HG02571 (cell line): ENCODE data around the gene CHIT1.

Experiments used
- ATAC-seq: cut with Tn5 transposase; IDR thresholded peaks from one replicate; pipeline ENCODE4 v1.9.1; 2021; ENCODE audit warnings: mild to moderate bottlenecking, moderate library complexity; ENCODE audit not compliant: unreplicated experiment

Gene CHIT1

DNA sequence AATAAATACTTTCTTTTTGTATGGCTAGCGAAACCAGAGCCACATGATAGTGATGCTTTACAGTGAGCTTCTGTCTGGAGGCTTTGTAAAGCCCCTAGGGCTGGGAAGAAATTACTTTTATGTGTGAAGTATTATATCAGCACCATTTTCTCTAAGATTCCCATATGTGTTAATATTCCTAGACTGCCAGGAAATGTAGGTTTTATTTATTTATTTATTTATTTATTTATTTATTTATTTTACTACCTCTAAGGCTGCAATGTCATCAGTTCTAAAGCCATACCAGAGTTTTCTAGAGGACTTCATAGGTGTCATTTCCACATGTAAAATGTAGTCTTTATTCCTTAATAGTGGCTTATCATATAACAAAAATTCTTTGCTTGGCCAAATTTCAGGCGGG lies 38.5 kb downstream of the CHIT1 start:
- no peak for ATAC-seq

DNA sequence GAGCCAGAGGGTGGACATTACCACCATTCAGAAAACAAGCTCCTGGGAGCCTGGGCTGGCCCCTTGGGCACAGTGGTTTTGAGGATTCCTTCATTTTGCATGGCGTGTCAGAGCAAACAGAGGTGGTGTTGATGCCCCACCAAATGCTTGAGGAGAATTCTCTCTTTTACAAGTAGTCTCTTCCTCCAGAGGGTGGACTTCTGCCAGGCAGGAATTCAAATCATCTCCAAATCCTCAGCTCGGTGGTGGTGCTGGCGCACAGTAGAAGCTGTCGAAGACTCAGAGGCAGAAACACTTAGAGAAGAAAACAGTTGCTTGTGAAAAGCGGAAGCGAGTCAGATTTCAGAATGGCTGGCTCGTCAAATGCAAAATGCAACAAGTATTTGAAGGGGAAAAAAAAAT lies 39.5 kb downstream of the CHIT1 start:
- ATAC-seq: no peak

DNA sequence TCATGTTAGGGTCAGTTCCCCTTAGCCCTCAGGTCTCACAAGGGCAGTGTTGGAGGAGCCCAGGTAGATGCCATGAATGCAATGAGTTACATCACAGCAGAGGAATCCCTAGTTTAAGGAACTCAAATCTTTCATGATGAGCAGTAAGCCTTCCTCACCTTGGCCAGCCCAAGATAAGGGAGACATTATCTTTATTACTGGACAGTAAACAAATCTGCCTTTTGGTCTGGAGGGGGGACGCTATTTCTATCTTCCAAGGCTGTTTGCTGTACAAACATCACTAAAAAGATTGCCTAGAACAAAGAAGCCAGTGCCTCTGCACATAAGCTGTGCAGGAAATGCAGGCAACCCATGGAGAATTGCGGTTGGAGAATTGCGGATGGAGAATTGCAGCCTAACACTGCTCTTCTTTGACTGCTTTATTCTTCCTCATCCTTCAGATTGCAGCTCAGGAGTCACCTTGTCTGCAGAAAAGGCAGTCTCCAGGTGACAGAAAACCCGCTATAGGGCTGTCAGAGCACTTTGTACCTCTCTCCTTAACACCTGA lies 40.7 kb downstream of the CHIT1 start:
- ATAC-seq: no peak

GRCh38 chr1:203187689-203188264 lies 41.7 kb downstream of the CHIT1 start:
- ATAC-seq: no peak

DNA sequence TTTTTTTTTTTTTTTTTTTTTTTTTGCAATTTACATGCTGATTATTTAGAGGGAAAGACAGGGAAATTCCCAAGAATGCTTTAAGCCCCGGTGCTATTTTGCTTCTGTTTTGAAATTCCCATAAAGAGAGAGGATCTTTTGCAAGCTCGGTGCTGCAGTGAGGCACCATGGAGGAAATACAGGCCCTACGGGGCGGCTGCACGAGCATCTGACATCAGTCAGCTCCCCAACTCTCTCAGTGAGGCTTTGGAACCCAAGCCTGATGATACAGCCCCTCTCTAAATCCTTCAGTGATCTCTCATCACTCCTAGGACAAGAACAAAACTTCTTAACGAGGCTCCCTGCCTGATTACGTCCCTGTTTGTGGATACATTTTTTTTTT lies 42.2 kb downstream of the CHIT1 start:
- ATAC-seq: no peak

GRCh38 chr1:203186446-203187303 lies 42.8 kb downstream of the CHIT1 start, which contains the start of gene CHI3L1:
Gene CHI3L1, minus strand, starts transcription at chr1:203186704. Its CDS starts 81 bp downstream, at chr1:203186623.
- no peak for ATAC-seq

DNA sequence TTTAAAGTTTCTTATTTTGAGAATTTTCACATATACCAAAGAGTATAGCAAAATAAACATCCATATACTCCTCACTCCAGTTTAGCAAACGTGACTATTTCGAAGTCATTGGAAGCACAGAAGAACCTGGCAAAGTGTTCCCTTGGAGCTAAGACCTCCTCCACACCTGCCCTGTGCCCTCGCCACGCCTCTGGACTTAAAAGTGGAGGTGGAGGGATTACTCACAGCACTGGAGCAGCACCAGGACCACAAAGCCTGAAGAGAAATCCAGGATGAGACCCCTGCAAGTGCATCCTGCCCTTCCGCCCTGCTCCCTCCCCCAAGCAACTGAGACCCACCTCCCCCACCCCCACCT lies 43.4 kb downstream of the CHIT1 start:
- ATAC-seq: no peak

DNA sequence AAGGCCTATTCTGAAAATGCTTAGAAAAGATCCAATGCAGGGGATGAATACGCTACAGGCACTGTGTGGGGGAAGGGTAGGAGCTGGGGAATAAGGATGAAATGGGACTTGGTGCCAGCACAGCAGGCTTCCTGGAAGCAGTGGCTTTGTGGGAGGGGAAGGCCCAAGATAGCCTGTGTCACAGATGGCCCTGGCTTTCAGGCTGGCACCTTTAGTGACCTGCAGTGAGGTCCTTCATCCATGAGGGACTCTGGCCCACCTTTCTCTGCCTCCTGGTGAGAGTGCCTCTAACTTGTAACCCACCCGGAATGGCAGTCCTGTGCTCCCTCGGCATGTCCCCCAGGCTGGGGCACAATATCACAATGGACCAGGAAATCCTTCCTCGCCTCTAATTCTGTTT lies 43.9 kb downstream of the CHIT1 start:
- no peak for ATAC-seq

DNA sequence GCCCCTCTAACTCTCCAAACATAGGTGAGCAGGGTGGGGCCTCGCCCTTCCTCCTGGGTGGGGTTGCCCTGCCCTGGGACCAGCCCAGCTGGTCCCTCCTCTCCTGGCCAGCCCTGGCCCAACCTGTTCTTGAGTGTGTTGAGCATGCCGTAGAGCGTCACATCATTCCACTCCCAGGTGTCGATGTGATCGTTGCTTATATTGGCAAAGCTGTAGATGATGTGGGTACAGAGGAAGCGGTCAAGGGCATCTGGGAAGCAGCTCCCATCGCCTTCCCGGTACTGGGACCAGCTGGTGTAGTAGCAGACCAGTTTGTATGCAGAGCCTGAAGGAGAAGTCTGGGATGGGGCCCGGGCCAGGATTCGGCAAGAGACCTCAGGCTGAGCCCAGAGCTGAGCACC lies 44.4 kb downstream of the CHIT1 start:
- no peak for ATAC-seq

DNA sequence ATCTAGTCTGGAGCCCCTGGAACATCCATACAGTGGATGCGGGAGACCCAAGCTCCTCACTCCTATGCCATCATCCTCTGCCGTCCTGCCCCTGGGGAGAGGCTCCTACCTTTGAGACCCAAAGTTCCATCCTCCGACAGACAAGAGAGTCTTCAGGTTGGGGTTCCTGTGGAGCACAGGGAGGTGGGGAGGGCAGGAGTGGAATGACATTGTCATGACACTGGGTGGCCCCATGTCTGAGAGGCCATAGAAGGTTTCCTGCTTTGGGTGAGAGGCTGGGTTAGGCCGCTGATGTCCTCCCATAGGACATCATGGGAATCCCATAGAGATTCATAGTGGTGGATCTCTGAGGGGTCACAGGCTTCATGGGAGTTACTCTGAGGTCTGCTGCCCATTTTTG lies 45.0 kb downstream of the CHIT1 start:
- no peak for ATAC-seq

GRCh38 chr1:203183828-203184227 lies 45.6 kb downstream of the CHIT1 start:
- no peak for ATAC-seq

DNA sequence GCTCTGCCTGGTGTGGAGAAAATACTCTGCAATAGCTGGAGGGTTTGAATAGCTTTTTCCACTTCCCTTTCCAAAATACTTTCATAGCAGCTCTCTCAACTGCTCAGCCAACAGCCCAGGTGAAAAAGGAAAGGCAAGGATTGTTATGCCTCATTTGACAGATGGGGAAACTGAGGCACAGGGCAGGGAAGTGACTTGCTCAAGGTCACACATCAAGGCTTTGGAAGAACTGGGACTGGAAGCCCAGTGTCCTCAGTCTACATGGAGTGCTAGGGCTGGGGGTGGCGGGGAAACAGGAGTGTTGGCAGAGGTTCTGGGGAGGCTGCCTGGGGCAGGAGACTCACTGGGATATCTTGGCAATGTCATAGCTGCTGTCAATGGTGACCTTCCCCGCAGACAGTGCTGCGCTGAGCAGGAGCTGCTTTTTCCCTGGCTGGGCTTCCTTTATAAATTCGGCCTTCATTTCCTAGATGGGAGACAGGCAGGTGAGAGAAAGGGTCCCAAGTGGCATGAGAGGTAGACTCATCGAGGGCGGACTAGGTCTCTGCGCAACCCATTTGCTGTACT lies 47.0 kb downstream of the CHIT1 start:
- ATAC-seq: no peak

DNA sequence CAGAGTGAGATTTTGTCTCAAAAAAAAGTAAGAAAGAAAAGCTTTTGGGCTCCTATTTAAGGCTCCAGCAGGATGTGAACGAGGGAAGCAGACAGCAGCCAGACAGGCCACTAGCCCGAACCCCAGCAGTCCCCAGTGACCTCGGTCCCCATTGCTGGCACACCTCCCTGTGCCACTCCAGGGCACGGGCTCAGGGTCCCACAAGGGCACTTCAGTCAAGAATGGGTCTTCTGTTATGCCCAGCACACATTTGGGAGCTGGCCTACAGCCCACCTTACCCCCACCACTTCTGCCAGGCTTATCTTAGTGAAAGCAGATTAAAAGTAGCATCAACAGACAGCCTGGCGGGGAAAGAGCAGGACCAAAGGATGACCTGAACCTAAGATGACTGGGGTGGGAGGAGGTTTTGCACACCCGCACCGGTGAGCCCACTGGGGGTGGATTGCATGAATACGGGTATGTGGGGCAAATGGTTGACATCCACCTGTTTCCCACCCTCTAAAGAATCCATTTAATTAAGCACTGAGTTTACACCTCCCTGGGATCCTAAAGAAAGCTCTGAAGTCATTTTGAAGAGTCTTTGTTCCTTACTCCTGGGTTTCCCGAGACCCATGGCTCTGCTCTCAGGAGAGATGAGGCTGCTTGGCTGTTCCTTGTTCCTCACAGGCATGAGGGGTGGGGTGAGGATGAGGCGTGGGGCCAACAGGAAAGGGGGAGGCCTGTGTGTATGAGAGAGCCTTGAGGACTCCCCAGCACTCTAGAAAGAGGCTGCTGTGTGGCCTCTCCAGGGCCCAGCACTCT lies 47.7 kb downstream of the CHIT1 start:
- ATAC-seq: no peak

DNA sequence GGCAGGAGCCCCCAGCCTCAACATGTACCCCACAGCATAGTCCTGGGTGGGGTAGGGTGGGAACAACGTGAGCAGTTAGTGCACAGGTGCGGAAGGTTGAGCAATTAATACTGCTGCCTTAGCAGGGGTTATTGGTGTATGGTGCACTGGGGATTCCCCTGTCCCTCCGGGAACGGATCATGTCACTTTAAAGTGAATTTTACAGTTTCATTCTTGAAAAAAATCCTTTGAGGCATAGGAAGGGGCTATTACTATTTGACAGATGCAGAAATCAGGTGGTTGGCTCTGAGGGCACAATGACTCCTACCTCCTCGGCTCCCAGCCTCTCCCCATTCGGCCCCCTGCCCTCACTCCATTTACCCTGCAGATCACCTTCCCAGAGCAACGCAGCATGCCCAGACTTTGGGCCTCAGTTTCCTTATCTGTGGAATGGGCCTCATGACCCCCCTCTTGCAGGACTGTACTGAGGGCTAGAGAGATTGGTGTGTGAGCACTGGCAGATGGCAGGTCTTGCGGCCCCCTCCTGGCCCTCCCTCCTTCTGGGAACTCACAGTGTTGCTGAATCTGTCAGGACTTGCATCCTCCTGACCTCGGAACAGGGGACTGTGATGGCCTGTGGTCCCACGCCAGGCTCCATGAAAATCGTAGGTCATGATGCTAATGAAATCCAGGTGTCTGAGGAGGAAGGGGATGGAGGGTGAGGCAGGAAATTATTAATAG lies 48.7 kb downstream of the CHIT1 start:
- no peak for ATAC-seq

DNA sequence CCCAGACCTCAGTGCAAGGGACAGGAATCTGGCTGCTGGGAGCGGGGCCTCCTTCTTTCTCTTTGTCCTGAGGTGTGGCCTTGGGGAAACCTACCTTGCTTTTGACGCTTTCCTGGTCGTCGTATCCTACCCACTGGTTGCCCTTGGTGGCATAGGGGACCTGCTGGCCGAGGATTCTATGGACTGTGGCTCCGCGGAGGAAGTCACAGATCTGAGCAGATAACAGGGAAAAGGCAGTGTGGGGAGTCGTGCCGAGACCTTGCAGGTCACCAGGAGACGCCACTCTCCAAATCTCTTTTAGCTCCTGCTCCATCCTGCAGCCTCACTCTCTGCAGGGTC lies 49.8 kb downstream of the CHIT1 start:
- no peak for ATAC-seq

DNA sequence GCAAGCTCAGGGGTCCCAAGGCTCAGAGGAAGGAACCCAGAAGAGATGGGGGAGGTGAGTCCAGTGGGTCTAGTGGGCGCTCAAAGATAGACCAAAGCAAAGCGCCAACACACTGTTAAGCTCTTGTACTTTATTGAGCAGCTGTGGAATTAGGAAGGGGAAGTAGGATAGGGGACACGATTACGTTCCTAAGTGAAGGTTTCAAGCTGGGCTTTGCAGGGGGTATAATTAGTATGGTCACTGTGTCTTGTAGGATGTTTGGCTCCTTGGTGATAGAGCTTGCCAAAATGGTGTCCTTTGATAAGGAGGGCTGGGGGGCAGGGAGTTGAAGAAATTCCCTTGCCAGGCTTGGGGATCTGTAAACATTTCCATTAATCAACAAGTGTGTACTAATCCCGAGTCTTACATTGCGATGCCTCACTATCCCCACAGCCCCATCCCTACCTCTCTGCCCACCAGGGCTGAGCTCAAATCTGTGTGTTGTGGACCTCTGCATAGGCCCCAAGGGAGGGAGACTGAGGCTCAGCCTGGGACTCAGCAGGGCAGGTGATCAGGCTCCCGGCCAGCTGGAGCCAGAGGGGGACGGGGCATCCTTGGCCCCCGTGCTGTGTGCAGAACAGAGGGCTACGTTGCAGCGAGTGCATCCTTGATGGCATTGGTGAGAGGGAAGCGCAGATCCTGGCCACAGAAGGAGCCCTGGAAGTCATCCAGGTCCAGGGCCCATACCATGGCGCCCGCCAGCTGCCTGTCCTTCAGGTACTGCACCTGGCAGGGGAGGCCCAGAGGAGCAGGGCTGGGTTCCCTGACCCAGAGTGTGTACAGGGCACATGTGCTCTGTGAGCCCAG lies 50.4 kb downstream of the CHIT1 start:
- no peak for ATAC-seq

DNA sequence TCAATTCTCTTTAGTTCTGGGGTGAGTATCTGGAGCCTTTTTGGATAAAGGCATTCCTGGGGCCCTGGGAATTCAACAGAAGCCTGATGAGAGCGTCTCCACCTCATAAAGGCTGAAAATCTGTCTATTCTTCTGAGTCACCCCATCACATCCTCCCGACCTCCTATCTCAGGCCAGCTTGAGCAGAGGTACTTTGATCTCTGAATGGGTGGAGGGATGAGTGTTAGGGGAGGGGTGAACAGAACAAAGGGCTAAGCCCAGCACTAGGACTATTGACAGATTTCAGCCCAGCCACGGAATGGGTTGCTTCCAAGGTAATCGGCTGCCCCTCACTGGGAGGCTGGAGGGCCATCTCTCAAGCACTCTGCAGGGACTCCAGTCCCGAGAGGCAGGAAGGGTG lies 51.4 kb downstream of the CHIT1 start:
- no peak for ATAC-seq

GRCh38 chr1:203177470-203178039 lies 51.9 kb downstream of the CHIT1 start:
- no peak for ATAC-seq

DNA sequence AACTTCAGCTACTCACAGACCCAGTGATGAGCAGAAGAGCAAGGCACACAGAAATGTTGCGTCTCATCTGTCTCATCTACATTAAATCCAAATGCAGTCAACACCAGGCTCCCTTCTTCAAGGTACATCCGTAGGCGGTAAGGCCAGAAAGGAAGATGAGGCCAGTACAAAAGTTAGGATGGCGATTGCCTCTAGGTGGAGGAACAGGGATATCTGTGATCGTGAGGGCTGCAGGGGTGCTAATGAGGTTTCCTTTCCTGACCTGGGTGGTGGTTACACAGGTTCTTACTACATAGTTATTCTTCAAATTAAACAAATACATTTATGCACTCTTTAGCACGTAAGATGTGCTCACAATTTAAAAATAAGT lies 52.5 kb downstream of the CHIT1 start:
- ATAC-seq: no peak
